Retinal pigment epithelial cell (primary cell): ENCODE measurements around the gene CNGA1.
"Not testable (repeated sequence)": the region's sequence is repeated elsewhere in the genome, so short reads cannot be mapped to it uniquely, and the experiment has no call there.

Source experiments
- DNase-seq: peaks from one replicate; pipeline ENCODE4 v3.0.0-alpha.2; 2010; ENCODE audit warnings: low read depth
- H3K4me3 ChIP-seq: 2 replicates; pipeline ENCODE4 v1.5.1; 2011; ENCODE audit warnings: mild to moderate bottlenecking, low read length, control low read depth, moderate library complexity
- TF ChIP-seq, protein P1 (sequence below): conservative IDR thresholded peaks from 2 replicates; pipeline ENCODE4 v1.5.1; 2011; ENCODE audit warnings: low read depth, low read length, control low read depth, inconsistent platforms

Gene CNGA1

DNA sequence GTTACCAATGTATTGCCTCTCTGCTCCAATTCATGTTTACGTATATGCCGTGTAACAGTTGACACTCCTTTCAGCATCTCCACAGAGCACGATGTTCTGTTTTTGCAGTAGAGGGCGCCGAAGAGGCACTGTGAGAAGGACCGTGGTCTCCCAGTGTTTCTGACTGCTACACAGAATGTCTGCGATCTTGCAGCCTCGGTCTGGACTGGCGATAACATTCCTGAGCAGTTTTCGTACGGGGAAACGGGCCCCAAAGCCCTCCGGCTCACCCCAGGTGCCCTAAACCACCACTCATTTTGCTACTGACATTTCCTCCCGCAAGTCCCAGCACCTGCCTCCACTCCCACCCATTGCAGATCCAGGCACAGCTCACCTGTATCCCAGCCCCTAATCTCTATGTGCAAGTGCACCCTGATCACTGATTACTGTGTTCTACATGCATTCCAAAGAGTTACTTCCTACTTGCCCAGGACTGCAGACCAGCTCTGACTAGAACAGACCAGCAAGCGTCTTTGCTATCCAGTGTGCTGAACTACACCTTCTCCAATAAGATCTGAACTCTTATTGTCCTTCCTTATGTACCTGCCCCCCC is 89.7 kb downstream of the CNGA1 start:
- H3K4me3 ChIP-seq = peak overlapping the region; percentile 52
- DNase-seq = no peak
- TF ChIP-seq, protein P1, sequence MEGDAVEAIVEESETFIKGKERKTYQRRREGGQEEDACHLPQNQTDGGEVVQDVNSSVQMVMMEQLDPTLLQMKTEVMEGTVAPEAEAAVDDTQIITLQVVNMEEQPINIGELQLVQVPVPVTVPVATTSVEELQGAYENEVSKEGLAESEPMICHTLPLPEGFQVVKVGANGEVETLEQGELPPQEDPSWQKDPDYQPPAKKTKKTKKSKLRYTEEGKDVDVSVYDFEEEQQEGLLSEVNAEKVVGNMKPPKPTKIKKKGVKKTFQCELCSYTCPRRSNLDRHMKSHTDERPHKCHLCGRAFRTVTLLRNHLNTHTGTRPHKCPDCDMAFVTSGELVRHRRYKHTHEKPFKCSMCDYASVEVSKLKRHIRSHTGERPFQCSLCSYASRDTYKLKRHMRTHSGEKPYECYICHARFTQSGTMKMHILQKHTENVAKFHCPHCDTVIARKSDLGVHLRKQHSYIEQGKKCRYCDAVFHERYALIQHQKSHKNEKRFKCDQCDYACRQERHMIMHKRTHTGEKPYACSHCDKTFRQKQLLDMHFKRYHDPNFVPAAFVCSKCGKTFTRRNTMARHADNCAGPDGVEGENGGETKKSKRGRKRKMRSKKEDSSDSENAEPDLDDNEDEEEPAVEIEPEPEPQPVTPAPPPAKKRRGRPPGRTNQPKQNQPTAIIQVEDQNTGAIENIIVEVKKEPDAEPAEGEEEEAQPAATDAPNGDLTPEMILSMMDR = peak; percentile 88

DNA sequence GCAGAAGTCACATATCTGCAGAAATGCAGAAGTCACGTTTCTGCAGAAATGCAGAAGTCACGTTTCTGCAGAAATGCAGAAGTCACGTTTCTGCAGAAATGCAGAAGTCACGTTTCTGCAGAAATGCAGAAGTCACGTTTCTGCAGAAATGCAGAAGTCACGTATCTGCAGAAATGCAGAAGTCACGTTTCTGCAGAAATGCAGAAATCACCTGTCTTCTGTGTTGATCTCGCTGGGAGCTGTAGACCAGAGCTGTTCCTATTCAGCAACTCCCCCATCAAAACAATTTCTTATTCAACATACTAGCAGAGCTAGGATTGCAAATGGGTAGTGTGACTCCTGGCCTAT is 93.2 kb downstream of the CNGA1 start:
- not testable (repeated sequence) for DNase-seq, H3K4me3 ChIP-seq

DNA sequence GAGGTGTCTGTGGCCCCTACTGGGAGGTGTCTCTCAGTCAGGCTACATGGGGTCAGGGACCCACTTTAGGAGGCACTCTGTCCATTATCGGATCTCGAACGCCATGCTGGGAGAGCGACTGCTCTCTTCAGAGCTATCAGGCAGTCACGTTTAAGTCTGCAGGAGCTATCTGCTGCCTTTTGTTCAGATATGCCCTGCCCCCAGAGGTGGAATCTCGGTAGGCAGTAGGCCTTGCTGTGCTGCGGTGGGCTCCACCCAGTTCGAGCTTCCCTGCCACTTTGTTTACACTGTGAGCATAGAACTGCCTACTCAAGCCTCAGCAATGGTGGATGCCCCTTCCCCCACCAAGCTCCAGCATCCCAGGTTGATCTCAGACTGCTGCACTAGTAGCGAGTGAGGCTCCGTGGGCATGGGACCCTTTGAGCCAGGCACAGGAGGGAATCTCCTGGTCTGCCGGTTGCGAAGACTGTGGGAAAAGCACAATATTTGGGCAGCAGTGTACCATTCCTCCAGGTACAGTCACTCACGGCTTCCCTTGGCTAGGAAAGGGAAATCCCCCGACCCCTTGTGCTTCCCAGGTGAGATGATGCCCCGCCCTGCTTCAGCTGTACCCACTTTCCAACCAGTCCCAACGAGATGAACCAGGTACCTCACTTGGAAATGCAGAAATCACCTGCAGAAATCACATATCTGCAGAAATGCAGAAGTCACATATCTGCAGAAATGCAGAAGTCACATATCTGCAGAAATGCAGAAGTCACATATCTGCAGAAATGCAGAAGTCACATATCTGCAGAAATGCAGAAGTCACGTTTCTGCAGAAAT is 93.8 kb downstream of the CNGA1 start:
- not testable (repeated sequence) for DNase-seq, H3K4me3 ChIP-seq

DNA sequence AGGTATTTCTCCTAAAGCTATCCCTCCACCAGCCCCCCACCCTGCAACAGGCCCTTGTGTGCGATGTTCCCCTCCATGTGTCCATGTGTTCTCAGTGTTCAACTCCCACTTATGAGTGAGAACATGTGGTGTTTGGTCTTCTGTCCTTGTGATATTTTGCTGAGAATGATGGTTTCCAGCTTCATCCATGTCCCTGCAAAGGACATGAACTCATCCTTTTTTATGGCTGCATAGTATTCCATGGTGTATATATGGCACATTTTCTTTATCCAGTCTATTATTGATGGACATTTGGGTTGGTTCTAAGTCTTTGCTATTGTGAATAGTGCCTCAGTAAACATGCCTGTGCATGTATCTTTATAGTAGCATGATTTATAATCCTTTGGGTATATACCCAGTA is 99.3 kb downstream of the CNGA1 start:
- not testable (repeated sequence) for DNase-seq, H3K4me3 ChIP-seq

DNA sequence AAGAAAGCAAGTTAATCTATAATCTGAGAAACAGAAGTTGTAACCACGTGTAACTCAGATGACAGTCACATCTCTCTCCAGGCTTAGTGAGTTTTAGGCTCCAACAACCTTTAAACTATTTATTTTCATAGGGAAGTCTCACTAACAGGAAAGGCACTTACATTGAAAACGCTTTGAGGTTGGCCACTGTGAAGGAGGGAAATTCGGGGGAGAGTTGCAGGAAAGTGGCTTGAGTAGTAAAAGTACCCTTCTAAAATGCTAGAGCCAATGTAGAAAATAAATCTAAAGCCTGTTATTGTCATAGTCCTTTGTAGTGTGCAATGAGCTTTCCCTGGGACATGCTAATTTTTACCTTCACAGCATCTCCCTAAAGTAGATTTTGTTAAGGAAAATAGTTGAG is 101.1 kb downstream of the CNGA1 start:
- H3K4me3 ChIP-seq = no peak overlapping the region
- DNase-seq = no peak
- TF ChIP-seq, protein P1 = no peak

DNA sequence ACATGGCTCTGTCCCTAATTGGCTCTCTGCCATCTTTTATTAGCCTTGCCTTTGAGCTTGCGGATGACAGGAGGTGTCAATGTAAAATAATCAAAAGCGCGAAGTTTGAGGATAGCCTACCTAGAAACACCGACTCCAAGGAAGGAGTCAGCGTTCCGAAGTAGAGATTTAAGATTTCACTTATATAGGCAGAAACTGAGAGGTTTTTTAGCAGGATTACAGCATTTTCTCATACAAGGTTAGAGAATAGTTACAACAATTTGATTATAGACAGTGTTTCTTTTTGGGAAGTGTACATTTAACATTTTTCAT is 101.6 kb downstream of the CNGA1 start:
- peak overlapping the region; percentile 93 for H3K4me3 ChIP-seq
- no peak for DNase-seq
- TF ChIP-seq, protein P1 = no peak

DNA sequence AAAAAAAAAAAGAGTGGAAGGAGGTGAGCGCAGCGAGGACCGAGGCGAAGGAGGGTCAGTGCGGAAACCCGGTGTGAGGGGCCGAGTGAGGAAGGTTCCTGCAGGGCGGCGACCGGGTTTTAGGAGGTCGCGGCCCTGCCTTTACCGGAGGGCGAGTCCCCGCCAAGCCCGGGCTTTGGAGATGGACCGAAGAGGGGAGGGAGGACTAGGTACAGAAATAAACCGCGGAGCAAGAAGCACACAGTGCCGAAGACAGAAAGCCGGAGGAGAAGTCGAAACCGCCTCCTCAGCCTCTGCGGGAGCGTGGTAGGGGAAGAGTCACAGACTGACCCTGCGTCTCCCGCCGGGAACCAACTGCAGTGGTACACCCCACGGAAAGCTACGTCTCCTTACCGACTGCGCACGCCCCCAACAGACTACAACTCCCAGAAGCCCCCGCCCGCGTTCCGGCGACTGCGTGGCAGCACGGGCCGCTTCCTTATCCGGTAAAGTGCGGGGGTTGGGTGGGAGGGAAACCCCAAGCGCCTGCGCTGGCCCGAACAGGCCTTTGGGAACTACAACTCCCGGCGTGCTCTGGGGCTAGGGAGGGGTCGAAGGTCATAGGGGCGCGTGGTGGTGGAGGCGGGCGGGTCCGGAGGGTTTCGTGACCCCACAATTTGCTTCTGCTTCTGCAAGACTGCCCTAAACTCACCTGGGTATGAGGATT is 102.1 kb downstream of the CNGA1 start, which contains the start of gene NFXL1:
Gene NFXL1, minus strand, starts transcription at position 364 of the 706 bp plus-strand sequence. CDS start 380 bp downstream, outside the sequence.
- TF ChIP-seq, protein P1 = no peak
- DNase-seq = peak; percentile 89
- peak within 1 kb of the TSS; percentile 93 for H3K4me3 ChIP-seq

DNA sequence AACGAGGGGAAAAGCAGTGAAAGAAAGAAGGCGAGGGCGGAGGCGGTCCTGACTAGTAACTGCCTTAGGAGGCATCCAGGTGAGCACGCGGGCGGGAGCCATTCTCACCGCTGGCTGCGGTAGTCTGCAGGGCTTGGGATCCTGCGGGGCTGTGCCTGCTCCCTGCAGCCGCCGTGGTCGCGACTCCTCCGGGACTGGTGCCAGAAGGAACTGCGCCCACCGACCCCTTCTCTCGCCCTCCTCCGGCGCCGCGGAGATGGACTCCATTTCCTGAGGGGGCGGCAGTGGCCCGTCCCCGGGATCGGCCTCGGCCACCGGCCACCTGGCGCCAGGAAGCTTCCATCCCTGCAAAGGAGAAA is 102.6 kb downstream of the CNGA1 start:
- TF ChIP-seq, protein P1 = no peak
- no peak for DNase-seq
- H3K4me3 ChIP-seq = peak overlapping the region; percentile 93
